Activated CD8-positive, alpha-beta memory T cell treated with anti-CD3 and anti-CD28 coated beads for 48 hours (primary cell): ENCODE measurements around the gene MRI1.
"Not testable (repeated sequence)": the region's sequence is repeated elsewhere in the genome, so short reads cannot be mapped to it uniquely, and the experiment has no call there.

Source experiments
- DNase-seq, 3 experiments: peaks; one replicate each; pipeline ENCODE4 v3.0.0-alpha.2; 2020; ENCODE audit warnings: low read depth in 2 of 3, low spot score in 2 of 3

The MRI1 gene

GRCh38 chr19:13764101-13764807 is at the start of gene MRI1:
MRI1 (plus strand) TSS chr19:13764522; CDS start chr19:13764589, 67 bp downstream.
- DNase-seq = peak in 1 of 3 experiments; percentile 62

GRCh38 chr19:13717194-13717643 is 47.1 kb upstream of the MRI1 start:
- no peak for DNase-seq

- no peak for DNase-seq
Measured at GRCh38 chr19:13718733-13719132, 45.6 kb upstream of the MRI1 start.

GRCh38 chr19:13722146-13722545 is 42.2 kb upstream of the MRI1 start:
- no peak for DNase-seq

GRCh38 chr19:13723206-13723605 is 41.1 kb upstream of the MRI1 start:
- DNase-seq = no peak

- no peak for DNase-seq
Measured at GRCh38 chr19:13726323-13726722, 38.0 kb upstream of the MRI1 start.

- DNase-seq = no peak
Measured at GRCh38 chr19:13727798-13728197, 36.5 kb upstream of the MRI1 start.

GRCh38 chr19:13729859-13730258 is 34.5 kb upstream of the MRI1 start:
- no peak for DNase-seq

- DNase-seq = peak; percentile 80 to 90 (median 87)
Measured at GRCh38 chr19:13731147-13731964, 33.0 kb upstream of the MRI1 start.

GRCh38 chr19:13732337-13732736 is 32.0 kb upstream of the MRI1 start:
- no peak for DNase-seq

GRCh38 chr19:13734751-13735150 is 29.6 kb upstream of the MRI1 start:
- DNase-seq = no peak

GRCh38 chr19:13738073-13738472 is 26.2 kb upstream of the MRI1 start:
- DNase-seq = no peak

- no peak for DNase-seq
Measured at GRCh38 chr19:13741893-13742292, 22.4 kb upstream of the MRI1 start.

GRCh38 chr19:13742756-13743155 is 21.6 kb upstream of the MRI1 start:
- DNase-seq = no peak

GRCh38 chr19:13744174-13744573 is 20.1 kb upstream of the MRI1 start:
- DNase-seq = no peak

- no peak for DNase-seq
Measured at GRCh38 chr19:13747098-13747453, 17.2 kb upstream of the MRI1 start.

- no peak for DNase-seq
Measured at GRCh38 chr19:13748169-13748828, 16.0 kb upstream of the MRI1 start.

- no peak for DNase-seq
Measured at GRCh38 chr19:13751436-13751835, 12.9 kb upstream of the MRI1 start.

GRCh38 chr19:13753622-13754021 is 10.7 kb upstream of the MRI1 start:
- not testable (repeated sequence) for DNase-seq

GRCh38 chr19:13756210-13756609 is 8.1 kb upstream of the MRI1 start:
- DNase-seq = no peak

- DNase-seq = no peak
Measured at GRCh38 chr19:13757805-13758772, 6.2 kb upstream of the MRI1 start.
